Fibroblast of villous mesenchyme (primary cell): ENCODE results near the gene IGFL4. TPM values are rescaled to one million over a fixed set of nuclear protein-coding genes. Genes with fewer than 3 reads are reported as not detected.
A peak's percentile ranks its signal among the peaks of the same experiment; 100 is the strongest.

ENCODE experiments used
- DNase-seq: peaks from one replicate; pipeline ENCODE4 v3.0.0-alpha.2; 2010; ENCODE audit warnings: low read depth
- H3K4me3 ChIP-seq: 2 replicates; pipeline ENCODE4 v1.5.1; 2011; ENCODE audit warnings: low read depth, mild to moderate bottlenecking, low read length
- total RNA-seq: library from RNA; depleted of rRNA; stranded (reverse); fragments of >200 nt; gene quantifications from 2 replicates; pipeline ENCODE4 v1.2.3, GENCODE V29; 2012
- TF ChIP-seq, protein P1 (sequence below): IDR thresholded peaks from 2 replicates; pipeline ENCODE4 v1.5.1; 2012; ENCODE audit warnings: low read depth, mild to moderate bottlenecking, low read length; ENCODE audit not compliant: insufficient read depth

IGFL4 gene
- total RNA-seq, 1 donor = not detected

DNA sequence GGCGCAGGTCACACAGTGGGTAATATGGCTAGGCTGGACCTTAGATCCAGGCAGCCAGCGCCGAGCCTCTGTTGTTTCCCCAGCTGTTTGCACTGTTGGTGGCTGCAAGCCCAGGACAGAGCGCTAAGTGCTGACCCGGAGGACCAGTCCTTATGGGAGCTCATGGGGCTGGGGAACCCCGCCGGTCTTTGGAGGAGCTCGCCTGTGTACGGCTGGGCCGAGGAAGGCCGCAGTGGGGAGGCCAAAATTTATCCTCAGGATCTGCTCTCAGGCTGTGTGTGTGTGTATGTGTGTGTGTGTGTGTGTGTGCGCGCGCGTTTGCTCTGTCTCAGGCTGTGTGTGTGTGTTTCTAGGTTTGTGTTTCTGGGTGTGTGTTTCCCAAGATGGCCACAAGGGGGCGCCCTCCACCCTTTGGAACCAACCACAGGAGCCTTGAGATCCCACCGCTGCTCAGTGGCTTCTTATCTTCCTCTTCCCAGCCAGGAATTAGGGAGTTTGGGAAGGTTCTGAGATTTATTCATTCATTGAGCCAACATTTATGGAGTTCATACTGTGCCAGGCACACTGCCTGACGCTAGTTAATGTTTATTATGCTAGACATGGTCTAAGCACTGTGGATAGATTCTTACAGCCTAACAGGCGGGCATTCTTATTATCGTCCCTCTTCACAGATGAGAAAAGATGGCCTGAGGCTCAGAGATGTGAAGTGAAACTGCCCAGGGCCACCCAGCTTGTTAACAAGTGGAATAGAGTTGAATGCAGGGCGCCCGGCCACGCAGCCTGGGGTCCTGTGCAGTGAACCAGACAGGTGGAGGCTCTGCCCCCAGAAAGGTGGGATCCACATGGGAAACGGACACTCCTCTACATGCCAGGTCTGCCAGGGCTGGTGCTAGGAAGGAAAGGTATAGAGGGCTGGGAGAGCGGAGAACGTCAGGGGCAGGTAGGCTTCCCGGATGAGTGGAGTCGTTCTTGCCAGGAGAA lies 31.0 kb downstream of the IGFL4 start:
- peak; percentile 61 for DNase-seq
- TF ChIP-seq, protein P1, sequence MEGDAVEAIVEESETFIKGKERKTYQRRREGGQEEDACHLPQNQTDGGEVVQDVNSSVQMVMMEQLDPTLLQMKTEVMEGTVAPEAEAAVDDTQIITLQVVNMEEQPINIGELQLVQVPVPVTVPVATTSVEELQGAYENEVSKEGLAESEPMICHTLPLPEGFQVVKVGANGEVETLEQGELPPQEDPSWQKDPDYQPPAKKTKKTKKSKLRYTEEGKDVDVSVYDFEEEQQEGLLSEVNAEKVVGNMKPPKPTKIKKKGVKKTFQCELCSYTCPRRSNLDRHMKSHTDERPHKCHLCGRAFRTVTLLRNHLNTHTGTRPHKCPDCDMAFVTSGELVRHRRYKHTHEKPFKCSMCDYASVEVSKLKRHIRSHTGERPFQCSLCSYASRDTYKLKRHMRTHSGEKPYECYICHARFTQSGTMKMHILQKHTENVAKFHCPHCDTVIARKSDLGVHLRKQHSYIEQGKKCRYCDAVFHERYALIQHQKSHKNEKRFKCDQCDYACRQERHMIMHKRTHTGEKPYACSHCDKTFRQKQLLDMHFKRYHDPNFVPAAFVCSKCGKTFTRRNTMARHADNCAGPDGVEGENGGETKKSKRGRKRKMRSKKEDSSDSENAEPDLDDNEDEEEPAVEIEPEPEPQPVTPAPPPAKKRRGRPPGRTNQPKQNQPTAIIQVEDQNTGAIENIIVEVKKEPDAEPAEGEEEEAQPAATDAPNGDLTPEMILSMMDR = peak; percentile 81
- no peak overlapping the region for H3K4me3 ChIP-seq

DNA sequence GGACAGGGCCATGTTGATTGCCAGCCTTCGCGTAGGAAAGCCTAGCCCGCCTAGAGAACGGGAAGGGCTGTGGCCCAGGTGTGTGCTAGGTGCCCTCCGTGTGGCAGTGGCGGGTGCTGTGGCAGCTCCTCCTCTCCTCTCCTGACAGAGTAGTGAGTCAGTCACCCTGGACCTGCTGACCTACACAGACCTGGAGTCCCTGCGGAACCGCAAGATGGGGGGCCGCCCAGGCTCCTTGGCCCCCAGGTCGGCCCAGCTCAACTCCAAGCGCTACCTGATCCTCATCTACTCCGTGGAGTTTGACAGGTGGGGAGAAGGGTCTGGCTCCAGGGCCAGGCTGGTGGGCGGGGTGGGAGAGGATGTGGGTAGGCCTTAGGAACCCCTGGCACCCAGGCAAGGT lies 34.4 kb downstream of the IGFL4 start:
- TF ChIP-seq, protein P1 = no peak
- DNase-seq = no peak
- H3K4me3 ChIP-seq = no peak overlapping the region

DNA sequence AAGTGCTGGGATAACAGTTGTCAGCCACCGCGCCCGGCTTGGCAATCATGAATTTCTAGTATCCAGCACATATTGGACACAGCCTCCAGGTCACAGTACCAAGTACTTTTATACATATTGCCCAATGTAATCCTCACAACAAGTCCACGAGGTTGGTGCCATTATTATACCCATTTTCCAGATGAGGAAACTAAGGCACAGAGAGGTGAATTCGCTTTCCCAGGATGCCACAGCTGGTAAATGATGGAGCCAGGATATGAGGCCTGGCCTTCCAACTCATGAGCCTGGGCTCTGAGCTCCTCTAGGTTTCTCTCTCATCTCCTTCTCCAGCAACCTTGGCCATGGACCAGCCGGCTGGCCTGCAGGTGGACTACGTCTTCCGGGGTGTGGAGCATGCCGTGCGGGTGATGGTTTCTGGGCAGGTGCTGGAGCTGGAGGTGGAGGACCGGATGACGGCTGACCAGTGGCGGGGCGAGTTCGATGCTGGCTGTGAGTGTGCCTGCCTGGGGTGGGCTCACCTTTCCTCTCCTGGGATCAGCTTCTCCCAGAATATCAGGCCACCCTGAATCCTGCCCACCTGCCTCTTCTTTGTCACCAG lies 38.0 kb downstream of the IGFL4 start:
- TF ChIP-seq, protein P1 = no peak
- H3K4me3 ChIP-seq = no peak overlapping the region
- no peak for DNase-seq

DNA sequence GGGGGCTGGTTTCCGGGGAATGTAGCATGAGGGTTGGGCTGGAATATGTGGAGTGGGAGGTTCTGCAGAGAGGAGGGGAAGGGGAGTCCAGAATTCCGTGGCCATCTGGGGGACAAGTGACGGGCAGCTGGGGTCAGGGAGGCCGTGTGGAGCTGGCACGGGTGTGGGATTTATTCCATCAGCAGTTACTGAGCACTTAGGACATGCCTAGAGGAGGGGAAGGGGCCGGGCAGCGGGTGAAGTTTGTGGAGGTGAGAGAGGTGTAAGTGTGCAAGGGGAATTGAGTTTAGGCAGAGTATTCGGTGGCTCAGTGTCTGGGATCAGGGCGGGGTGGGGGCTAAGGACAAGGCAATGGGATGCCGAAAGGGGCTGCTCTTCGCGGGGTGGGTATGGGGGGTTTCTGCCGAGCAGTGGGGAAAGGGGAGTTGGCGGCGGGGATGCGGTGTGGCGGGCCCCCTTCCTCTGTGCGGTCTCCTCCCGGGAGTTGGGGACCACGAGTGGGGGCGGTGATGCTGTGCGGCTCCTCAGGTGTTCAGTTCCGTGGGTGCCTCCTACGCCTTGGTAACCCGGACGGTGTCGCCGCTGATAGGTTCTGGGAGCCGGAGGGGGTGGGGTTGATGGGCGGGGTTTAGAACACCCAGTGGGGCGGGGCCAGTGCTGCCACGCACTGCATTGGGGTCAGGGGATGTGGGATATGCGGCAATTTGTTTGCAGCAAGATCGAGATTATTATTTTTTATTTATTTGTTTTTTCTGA lies 40.1 kb downstream of the IGFL4 start:
- peak overlapping the region; percentile 34 for H3K4me3 ChIP-seq
- TF ChIP-seq, protein P1 = no peak

DNA sequence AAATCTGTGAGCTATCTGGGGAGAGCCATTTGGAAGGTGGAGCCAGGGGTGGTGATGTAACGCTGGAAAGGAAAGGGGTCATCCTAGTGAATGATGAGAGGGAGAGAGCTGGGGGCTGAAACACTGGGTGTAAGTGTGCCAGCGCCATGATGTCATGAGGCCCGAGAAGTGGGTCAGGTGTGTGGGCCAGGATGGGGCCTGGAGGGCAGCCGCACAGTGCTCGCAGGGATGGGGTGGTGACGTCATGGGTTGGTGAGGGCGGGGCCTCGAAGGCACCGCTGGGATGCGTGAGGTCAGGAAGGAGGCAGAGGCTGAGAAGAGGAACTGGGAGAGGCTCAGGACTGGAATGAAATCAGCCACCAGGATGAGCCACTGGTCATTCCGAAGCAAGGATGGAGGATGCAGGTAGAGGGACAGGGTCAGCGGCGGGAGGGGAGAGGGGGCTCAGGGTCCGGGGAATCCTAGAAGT lies 41.1 kb downstream of the IGFL4 start:
- H3K4me3 ChIP-seq = no peak overlapping the region
- no peak for DNase-seq
- TF ChIP-seq, protein P1 = no peak

More for the DNA sequence above, 40.1 kb downstream of the IGFL4 start:
- no peak for DNase-seq

DNA sequence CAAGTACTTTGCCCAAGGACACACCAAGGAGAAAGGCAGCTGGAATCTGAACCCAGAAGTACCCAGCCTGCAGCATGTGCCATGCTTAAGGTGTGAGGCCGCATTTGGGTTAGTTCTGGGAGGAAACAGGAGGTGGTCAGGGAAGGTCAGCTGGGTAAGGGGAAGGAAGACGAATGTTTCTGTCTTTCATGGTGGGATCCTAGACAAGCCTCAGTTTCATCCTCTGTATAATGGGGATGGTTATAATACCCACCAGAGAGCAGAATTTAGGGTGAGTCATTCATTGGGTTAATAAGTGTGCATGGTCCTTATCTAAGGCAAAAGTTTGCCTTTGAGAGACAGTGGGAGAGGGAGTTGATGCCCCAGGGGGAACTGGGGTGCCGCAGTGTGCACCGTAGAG lies 42.0 kb downstream of the IGFL4 start:
- no peak for DNase-seq
- no peak overlapping the region for H3K4me3 ChIP-seq
- TF ChIP-seq, protein P1 = no peak
